Stimulated activated CD8-positive, alpha-beta memory T cell treated with anti-CD3 and anti-CD28 coated beads, Interleukin-4, amount 100 ng/mL, for 48 hours (primary cell): ENCODE results near the gene PISD.
"Not testable (repeated sequence)": the region's sequence is repeated elsewhere in the genome, so short reads cannot be mapped to it uniquely, and the experiment has no call there.

ENCODE experiments used
- DNase-seq: peaks from one replicate; pipeline ENCODE4 v3.0.0-alpha.2; 2020

Gene PISD

GRCh38 chr22:31661851-31662667 is at the start of gene PISD:
PISD (minus strand) TSS chr22:31662215; CDS start chr22:31662208, 7 bp downstream.
- DNase-seq, result peak; percentile 98

GRCh38 chr22:31711226-31711625 is 49.2 kb upstream of the PISD start:
- not testable (repeated sequence) for DNase-seq

- no peak for DNase-seq
These were observed 45.5 kb upstream of the PISD start for GRCh38 chr22:31707519-31707918.

- DNase-seq, result no peak
These were observed 33.4 kb upstream of the PISD start for GRCh38 chr22:31695423-31695822.

GRCh38 chr22:31694046-31694445 is 32.0 kb upstream of the PISD start:
- DNase-seq, result not testable (repeated sequence)

GRCh38 chr22:31692186-31692886 is 30.3 kb upstream of the PISD start:
- DNase-seq, result no peak

GRCh38 chr22:31691408-31691807 is 29.4 kb upstream of the PISD start:
- no peak for DNase-seq

GRCh38 chr22:31683181-31684105 is 21.4 kb upstream of the PISD start:
- DNase-seq, result no peak

- no peak for DNase-seq
These were observed 20.7 kb upstream of the PISD start for GRCh38 chr22:31682751-31683150.

GRCh38 chr22:31681349-31682345 is 19.6 kb upstream of the PISD start:
- no peak for DNase-seq

GRCh38 chr22:31680861-31681341 is 18.9 kb upstream of the PISD start:
- DNase-seq, result no peak

- DNase-seq, result no peak
These were observed 16.7 kb upstream of the PISD start for GRCh38 chr22:31678748-31679147.

- peak; percentile 94 for DNase-seq
These were observed 14.7 kb upstream of the PISD start for GRCh38 chr22:31676700-31677099.

- not testable (repeated sequence) for DNase-seq
These were observed 12.2 kb upstream of the PISD start for GRCh38 chr22:31674219-31674618.

- not testable (repeated sequence) for DNase-seq
These were observed 6.8 kb upstream of the PISD start for GRCh38 chr22:31668849-31669248.

- no peak for DNase-seq
These were observed 638 bp upstream of the PISD start for GRCh38 chr22:31662668-31663037.

GRCh38 chr22:31660860-31661341 is 1.1 kb downstream of the PISD start:
- peak; percentile 73 for DNase-seq

- no peak for DNase-seq
These were observed 2.8 kb downstream of the PISD start for GRCh38 chr22:31659246-31659645.

- no peak for DNase-seq
These were observed 7.6 kb downstream of the PISD start for GRCh38 chr22:31654408-31654807.

GRCh38 chr22:31653944-31654343 is 8.1 kb downstream of the PISD start:
- DNase-seq, result no peak

- no peak for DNase-seq
These were observed 8.9 kb downstream of the PISD start for GRCh38 chr22:31652911-31653684.
